Sigmoid colon (tissue), 4 donors: ENCODE measurements around the gene ACKR2.

Experiments used
- CTCF ChIP-seq, 4 experiments: fragments of 450-650 bp in 3 of 4; fragments of 200-600 bp in 1 of 4; IDR thresholded peaks; one replicate each; pipeline ENCODE4 v1.5.1; 2016 to 2019; ENCODE audit warnings: antibody characterized with exemption in 4 of 4, mild to moderate bottlenecking in 3 of 4, moderate library complexity in 2 of 4
- EP300 ChIP-seq, 4 donors: sonication (generic); formaldehyde crosslinking; IDR thresholded peaks; one replicate each; pipeline ENCODE4 v1.6.1; 2017; ENCODE audit warnings: antibody characterized with exemption in 4 of 4
- POLR2A ChIP-seq, 2 donors: fragments of 450-650 bp; IDR thresholded peaks; one replicate each; pipeline ENCODE4 v1.6.1; 2016; ENCODE audit warnings: antibody characterized with exemption in 2 of 2, mild to moderate bottlenecking in 2 of 2, moderate library complexity in 2 of 2

GRCh38 chr3:42801784-42802183 is 7.5 kb upstream of the ACKR2 start:
- no peak for TF ChIP-seq CTCF (IDR thresholded peaks at IDR 0.05)
- TF ChIP-seq POLR2A (IDR thresholded peaks at IDR 0.05) = no peak
- TF ChIP-seq EP300 (IDR thresholded peaks at IDR 0.05) = no peak
